A549 (cell line): ENCODE measurements around the gene GNPDA1.

ENCODE experiments used
- CBX2 ChIP-seq: fragments of 200-600 bp; sonication (generic); IDR thresholded peaks from 2 replicates; pipeline ENCODE4 v1.6.1; 2016; ENCODE audit warnings: low read depth, mild to moderate bottlenecking, borderline replicate concordance
- CBX8 ChIP-seq: fragments of 200-600 bp; sonication (generic); IDR thresholded peaks from 2 replicates; pipeline ENCODE4 v1.6.1; 2016
- EP300 ChIP-seq, 2 experiments: fragments of >200 bp; sonication (Bioruptor Twin); formaldehyde crosslinking; IDR thresholded peaks; 2 replicates in 1 of 2; 3 replicates in 1 of 2; pipeline ENCODE4 v1.6.1; 2016 to 2017
- NR3C1 ChIP-seq: fragments of >200 bp; sonication (Bioruptor Twin); formaldehyde crosslinking; IDR thresholded peaks from 3 replicates; pipeline ENCODE4 v1.6.1; 2017
- POLR2A ChIP-seq: IDR thresholded peaks from 2 replicates; pipeline ENCODE4 v1.6.1; 2012; ENCODE audit warnings: mild to moderate bottlenecking, low read length
- RCOR1 ChIP-seq: fragments of 150-350 bp; IDR thresholded peaks from 2 replicates; pipeline ENCODE4 v1.6.1; 2014; ENCODE audit warnings: antibody characterized with exemption, low read length, low read depth
- RFX5 ChIP-seq: fragments of 450-650 bp; IDR thresholded peaks from 2 replicates; pipeline ENCODE4 v1.7.1; 2014; ENCODE audit warnings: antibody characterized with exemption, mild to moderate bottlenecking, moderate library complexity
- RNF2 ChIP-seq: fragments of 200-600 bp; sonication (generic); IDR thresholded peaks from 2 replicates; pipeline ENCODE4 v1.6.1; 2016; ENCODE audit warnings: low read depth, mild to moderate bottlenecking, antibody characterized with exemption, moderate library complexity, borderline replicate concordance
- ZFP36 ChIP-seq: fragments of 450-650 bp; IDR thresholded peaks from 2 replicates; pipeline ENCODE4 v1.6.1; 2014; ENCODE audit warnings: borderline replicate concordance; ENCODE audit not compliant: partially characterized antibody
- TF ChIP-seq, protein P1 (sequence below): IDR thresholded peaks from 2 replicates; pipeline ENCODE4 v1.6.1; 2012
- TF ChIP-seq, protein P2 (sequence below): fragments of >200 bp; sonication (Bioruptor Twin); formaldehyde crosslinking; IDR thresholded peaks from 3 replicates; pipeline ENCODE4 v1.6.1; 2016
- TF ChIP-seq, protein P3 (sequence below): fragments of >200 bp; sonication (Bioruptor Twin); formaldehyde crosslinking; IDR thresholded peaks from 3 replicates; pipeline ENCODE4 v1.5.1; 2016
- TF ChIP-seq, protein P4 (sequence below): fragments of 200-600 bp; sonication (generic); IDR thresholded peaks from 2 replicates; pipeline ENCODE4 v1.6.1; 2016; ENCODE audit warnings: antibody characterized with exemption, mild to moderate bottlenecking, moderate library complexity

DNA sequence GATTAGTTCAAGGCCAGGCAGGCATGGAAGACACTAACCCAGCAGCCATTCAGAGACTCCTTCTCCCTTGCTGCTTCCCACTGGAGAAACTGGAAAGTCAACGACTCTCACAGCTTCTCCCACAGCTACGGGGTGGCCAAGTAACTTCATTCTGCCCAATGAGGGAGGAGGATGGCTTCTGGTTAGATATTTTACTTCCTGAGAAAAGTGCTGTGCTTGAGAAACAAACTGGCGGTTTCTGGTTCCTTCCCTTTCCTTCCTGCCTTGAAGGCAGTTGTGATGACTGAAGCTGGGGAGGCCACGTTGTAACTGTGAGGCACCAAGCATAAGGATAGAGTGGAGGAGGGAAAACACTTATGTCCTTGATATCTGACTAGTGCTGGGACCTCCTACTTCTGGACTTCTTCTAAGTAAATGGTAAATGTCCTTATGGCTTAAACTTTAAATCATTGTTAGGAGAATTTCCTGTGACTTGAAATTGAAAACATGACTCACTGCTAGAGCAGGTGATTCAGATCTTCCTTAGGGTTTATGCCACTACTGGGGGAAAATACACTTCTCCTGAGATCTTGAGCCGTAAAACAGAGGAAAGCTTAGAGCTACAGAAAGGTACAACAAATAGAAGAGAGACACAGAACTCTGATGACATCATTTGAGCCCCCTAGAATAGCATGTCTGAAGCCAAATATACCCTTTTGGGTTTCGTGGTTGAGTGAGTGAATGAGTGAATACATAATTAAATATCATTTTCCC, 3.1 kb upstream of the GNPDA1 start:
- TF ChIP-seq, protein P1, sequence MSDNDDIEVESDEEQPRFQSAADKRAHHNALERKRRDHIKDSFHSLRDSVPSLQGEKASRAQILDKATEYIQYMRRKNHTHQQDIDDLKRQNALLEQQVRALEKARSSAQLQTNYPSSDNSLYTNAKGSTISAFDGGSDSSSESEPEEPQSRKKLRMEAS = no peak
- TF ChIP-seq RFX5 (no peak), ZFP36 (no peak), POLR2A (no peak), CBX2 (no peak), CBX8 (no peak), RCOR1 (no peak), EP300 (IDR thresholded peaks at IDR 0.05) (no peak), NR3C1 (no peak), RNF2 (no peak)
- TF ChIP-seq, protein P2, sequence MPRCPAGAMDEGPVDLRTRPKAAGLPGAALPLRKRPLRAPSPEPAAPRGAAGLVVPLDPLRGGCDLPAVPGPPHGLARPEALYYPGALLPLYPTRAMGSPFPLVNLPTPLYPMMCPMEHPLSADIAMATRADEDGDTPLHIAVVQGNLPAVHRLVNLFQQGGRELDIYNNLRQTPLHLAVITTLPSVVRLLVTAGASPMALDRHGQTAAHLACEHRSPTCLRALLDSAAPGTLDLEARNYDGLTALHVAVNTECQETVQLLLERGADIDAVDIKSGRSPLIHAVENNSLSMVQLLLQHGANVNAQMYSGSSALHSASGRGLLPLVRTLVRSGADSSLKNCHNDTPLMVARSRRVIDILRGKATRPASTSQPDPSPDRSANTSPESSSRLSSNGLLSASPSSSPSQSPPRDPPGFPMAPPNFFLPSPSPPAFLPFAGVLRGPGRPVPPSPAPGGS = no peak
- TF ChIP-seq, protein P3, sequence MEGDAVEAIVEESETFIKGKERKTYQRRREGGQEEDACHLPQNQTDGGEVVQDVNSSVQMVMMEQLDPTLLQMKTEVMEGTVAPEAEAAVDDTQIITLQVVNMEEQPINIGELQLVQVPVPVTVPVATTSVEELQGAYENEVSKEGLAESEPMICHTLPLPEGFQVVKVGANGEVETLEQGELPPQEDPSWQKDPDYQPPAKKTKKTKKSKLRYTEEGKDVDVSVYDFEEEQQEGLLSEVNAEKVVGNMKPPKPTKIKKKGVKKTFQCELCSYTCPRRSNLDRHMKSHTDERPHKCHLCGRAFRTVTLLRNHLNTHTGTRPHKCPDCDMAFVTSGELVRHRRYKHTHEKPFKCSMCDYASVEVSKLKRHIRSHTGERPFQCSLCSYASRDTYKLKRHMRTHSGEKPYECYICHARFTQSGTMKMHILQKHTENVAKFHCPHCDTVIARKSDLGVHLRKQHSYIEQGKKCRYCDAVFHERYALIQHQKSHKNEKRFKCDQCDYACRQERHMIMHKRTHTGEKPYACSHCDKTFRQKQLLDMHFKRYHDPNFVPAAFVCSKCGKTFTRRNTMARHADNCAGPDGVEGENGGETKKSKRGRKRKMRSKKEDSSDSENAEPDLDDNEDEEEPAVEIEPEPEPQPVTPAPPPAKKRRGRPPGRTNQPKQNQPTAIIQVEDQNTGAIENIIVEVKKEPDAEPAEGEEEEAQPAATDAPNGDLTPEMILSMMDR = no peak
- TF ChIP-seq, protein P4, sequence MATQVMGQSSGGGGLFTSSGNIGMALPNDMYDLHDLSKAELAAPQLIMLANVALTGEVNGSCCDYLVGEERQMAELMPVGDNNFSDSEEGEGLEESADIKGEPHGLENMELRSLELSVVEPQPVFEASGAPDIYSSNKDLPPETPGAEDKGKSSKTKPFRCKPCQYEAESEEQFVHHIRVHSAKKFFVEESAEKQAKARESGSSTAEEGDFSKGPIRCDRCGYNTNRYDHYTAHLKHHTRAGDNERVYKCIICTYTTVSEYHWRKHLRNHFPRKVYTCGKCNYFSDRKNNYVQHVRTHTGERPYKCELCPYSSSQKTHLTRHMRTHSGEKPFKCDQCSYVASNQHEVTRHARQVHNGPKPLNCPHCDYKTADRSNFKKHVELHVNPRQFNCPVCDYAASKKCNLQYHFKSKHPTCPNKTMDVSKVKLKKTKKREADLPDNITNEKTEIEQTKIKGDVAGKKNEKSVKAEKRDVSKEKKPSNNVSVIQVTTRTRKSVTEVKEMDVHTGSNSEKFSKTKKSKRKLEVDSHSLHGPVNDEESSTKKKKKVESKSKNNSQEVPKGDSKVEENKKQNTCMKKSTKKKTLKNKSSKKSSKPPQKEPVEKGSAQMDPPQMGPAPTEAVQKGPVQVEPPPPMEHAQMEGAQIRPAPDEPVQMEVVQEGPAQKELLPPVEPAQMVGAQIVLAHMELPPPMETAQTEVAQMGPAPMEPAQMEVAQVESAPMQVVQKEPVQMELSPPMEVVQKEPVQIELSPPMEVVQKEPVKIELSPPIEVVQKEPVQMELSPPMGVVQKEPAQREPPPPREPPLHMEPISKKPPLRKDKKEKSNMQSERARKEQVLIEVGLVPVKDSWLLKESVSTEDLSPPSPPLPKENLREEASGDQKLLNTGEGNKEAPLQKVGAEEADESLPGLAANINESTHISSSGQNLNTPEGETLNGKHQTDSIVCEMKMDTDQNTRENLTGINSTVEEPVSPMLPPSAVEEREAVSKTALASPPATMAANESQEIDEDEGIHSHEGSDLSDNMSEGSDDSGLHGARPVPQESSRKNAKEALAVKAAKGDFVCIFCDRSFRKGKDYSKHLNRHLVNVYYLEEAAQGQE = no peak
